Ovary (tissue), 3 donors: ENCODE data around the gene TAB2.

Source experiments
- EP300 ChIP-seq: sonication (generic); formaldehyde crosslinking; IDR thresholded peaks from one replicate; pipeline ENCODE4 v1.6.1; 2017; ENCODE audit warnings: antibody characterized with exemption
- TF ChIP-seq, protein P1 (sequence below), 3 donors: fragments of 450-650 bp in 2 of 3; fragments of 200-600 bp in 1 of 3; IDR thresholded peaks; one replicate each; pipeline versions ENCODE4 v1.5.1 to v1.8.0; 2016 to 2022; ENCODE audit warnings: antibody characterized with exemption in 3 of 3, mild to moderate bottlenecking in 1 of 3
- donor health status: DM: no; HTN: no; CAD: no.

DNA sequence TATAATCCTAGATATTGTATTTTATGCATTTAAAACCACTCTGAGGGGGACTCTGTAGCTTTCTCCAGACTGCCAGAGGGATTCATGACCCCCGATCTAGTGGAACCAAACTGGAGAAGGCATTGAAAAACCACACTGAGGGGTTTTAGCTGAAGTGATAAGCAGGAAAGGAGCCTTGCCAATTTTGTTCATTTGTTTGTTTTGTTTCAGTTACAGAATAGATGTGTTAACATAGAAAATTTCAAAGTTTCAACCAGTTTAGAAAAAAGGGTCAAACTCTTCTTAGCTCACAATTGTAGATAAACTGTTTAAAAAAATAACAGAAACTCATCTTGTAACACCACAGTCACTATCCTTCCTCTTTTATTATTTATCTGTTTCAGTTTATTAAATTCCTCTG lies 19.8 kb downstream of the TAB2 start:
- TF ChIP-seq, protein P1, sequence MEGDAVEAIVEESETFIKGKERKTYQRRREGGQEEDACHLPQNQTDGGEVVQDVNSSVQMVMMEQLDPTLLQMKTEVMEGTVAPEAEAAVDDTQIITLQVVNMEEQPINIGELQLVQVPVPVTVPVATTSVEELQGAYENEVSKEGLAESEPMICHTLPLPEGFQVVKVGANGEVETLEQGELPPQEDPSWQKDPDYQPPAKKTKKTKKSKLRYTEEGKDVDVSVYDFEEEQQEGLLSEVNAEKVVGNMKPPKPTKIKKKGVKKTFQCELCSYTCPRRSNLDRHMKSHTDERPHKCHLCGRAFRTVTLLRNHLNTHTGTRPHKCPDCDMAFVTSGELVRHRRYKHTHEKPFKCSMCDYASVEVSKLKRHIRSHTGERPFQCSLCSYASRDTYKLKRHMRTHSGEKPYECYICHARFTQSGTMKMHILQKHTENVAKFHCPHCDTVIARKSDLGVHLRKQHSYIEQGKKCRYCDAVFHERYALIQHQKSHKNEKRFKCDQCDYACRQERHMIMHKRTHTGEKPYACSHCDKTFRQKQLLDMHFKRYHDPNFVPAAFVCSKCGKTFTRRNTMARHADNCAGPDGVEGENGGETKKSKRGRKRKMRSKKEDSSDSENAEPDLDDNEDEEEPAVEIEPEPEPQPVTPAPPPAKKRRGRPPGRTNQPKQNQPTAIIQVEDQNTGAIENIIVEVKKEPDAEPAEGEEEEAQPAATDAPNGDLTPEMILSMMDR (IDR thresholded peaks at IDR 0.05), result no peak
- no peak for TF ChIP-seq EP300
